IMR-90 (cell line): ENCODE results near the gene STRN4. TPM values are rescaled to one million over a fixed set of nuclear protein-coding genes. Genes with fewer than 3 reads are reported as not detected.
"Not testable (repeated sequence)": the region's sequence is repeated elsewhere in the genome, so short reads cannot be mapped to it uniquely, and the experiment has no call there.

ENCODE experiments used
- ATAC-seq: fragments of 200-7000 bp; cut with Tn5 transposase; 2 replicates; pipeline ENCODE4 v1.9.1; 2020; ENCODE audit warnings: low read depth, mild to moderate bottlenecking, moderate library complexity
- BruUV-seq: library from RNA; stranded (reverse); fragments of 400-500 nt; replicated peaks from 2 replicates; lab custom pipeline; 2021; lab: Mats Ljungman, UMichigan
- CTCF ChIA-PET: fragments of 300-600 bp; formaldehyde crosslinking; extraction: SDS; loops from one replicate; lab custom pipeline; 2021; ENCODE audit warnings: antibody characterized with exemption; lab: Yijun Ruan, JAX
- POLR2A ChIA-PET: fragments of 300-600 bp; sonication (Branson Sonifier 250); formaldehyde crosslinking; loops from one replicate; lab custom pipeline; 2022; ENCODE audit warnings: antibody characterized with exemption; ENCODE audit not compliant: unreplicated experiment; lab: Charles Lee
- DNase-seq: peaks from one replicate; pipeline ENCODE4 v3.0.0; 2013
- H2AFZ ChIP-seq: replicated peaks from 2 replicates; pipeline ENCODE3; 2013; ENCODE audit warnings: low read length, mild to moderate bottlenecking; ENCODE audit not compliant: poor library complexity
- H2AK5ac ChIP-seq: 2 replicates; pipeline ENCODE4 v1.6.1; 2013; ENCODE audit warnings: low read depth, low read length, inconsistent platforms
- H2AK9ac ChIP-seq: replicated peaks from 2 replicates; pipeline ENCODE3; 2013; ENCODE audit warnings: mild to moderate bottlenecking, low read depth, low read length, moderate library complexity; ENCODE audit not compliant: poor library complexity
- H2BK120ac ChIP-seq: 2 replicates; pipeline ENCODE4 v1.6.1; 2013; ENCODE audit warnings: low read depth, low read length, inconsistent platforms
- H2BK15ac ChIP-seq: 3 replicates; pipeline ENCODE4 v1.6.1; 2013; ENCODE audit warnings: low read depth, low read length, inconsistent platforms
- H2BK20ac ChIP-seq: 2 replicates; pipeline ENCODE4 v1.6.1; 2013; ENCODE audit warnings: low read depth, mild to moderate bottlenecking, inconsistent platforms, low read length, moderate library complexity
- H2BK5ac ChIP-seq: 2 replicates; pipeline ENCODE4 v1.6.1; 2013; ENCODE audit warnings: mild to moderate bottlenecking, low read depth, low read length, inconsistent platforms; ENCODE audit not compliant: poor library complexity, severe bottlenecking
- H3K14ac ChIP-seq: replicated peaks from 2 replicates; pipeline ENCODE4 v1.6.1; 2013; ENCODE audit warnings: low read depth, low read length, inconsistent platforms
- H3K18ac ChIP-seq: 2 replicates; pipeline ENCODE4 v1.6.1; 2013; ENCODE audit warnings: low read depth, low read length, control low read depth
- H3K23ac ChIP-seq: 2 replicates; pipeline ENCODE4 v1.6.1; 2013; ENCODE audit warnings: low read depth, low read length, inconsistent platforms
- H3K27ac ChIP-seq: 2 replicates; pipeline ENCODE4 v1.5.1; 2013; ENCODE audit warnings: mild to moderate bottlenecking, control low read depth, low read length; ENCODE audit not compliant: insufficient read depth
- H3K27me3 ChIP-seq: 2 replicates; pipeline ENCODE4 v1.6.1; 2013; ENCODE audit warnings: low read length; ENCODE audit not compliant: control insufficient read depth, insufficient read depth
- H3K36me3 ChIP-seq: 2 replicates; pipeline ENCODE4 v1.6.1; 2013; ENCODE audit warnings: low read length, mixed read lengths; ENCODE audit not compliant: control insufficient read depth, insufficient read depth
- H3K4ac ChIP-seq: 2 replicates; pipeline ENCODE4 v1.6.1; 2013; ENCODE audit warnings: low read depth, low read length, inconsistent platforms
- H3K4me1 ChIP-seq: 2 replicates; pipeline ENCODE4 v1.6.1; 2013; ENCODE audit warnings: low read length, mixed read lengths; ENCODE audit not compliant: control insufficient read depth, insufficient read depth
- H3K4me2 ChIP-seq: 2 replicates; pipeline ENCODE4 v1.6.1; 2013; ENCODE audit warnings: low read depth, mild to moderate bottlenecking, control low read depth, low read length, moderate library complexity
- H3K4me3 ChIP-seq: 2 replicates; pipeline ENCODE4 v1.5.1; 2013; ENCODE audit warnings: low read depth, mild to moderate bottlenecking, control low read depth, low read length, moderate library complexity; ENCODE audit not compliant: insufficient read depth
- H3K56ac ChIP-seq: 2 replicates; pipeline ENCODE4 v1.6.1; 2013; ENCODE audit warnings: low read length, inconsistent platforms; ENCODE audit not compliant: insufficient read depth; ENCODE audit errors: extremely low read depth
- H3K79me1 ChIP-seq, 2 experiments: 2 replicates each; pipeline ENCODE4 v1.6.1; 2013; ENCODE audit warnings: low read length in 2 of 2, inconsistent platforms in 1 of 2, low read depth in 1 of 2
- H3K9ac ChIP-seq: 2 replicates; pipeline ENCODE4 v1.6.1; 2013; ENCODE audit warnings: low read depth, low read length, control low read depth
- H3K9me1 ChIP-seq: 2 replicates; pipeline ENCODE4 v1.6.1; 2013; ENCODE audit warnings: low read length, inconsistent platforms; ENCODE audit not compliant: insufficient read depth
- H3K9me3 ChIP-seq: 2 replicates; pipeline ENCODE4 v1.6.1; 2013; ENCODE audit warnings: low read length; ENCODE audit not compliant: control insufficient read depth, insufficient read depth
- H4K20me1 ChIP-seq: 2 replicates; pipeline ENCODE4 v1.6.1; 2013; ENCODE audit warnings: low read length, inconsistent platforms; ENCODE audit not compliant: insufficient read depth
- H4K5ac ChIP-seq: 2 replicates; pipeline ENCODE4 v1.6.1; 2013; ENCODE audit warnings: mild to moderate bottlenecking, low read depth, low read length, control low read depth
- H4K8ac ChIP-seq, 2 experiments: 2 replicates each; pipeline ENCODE4 v1.6.1; 2013; ENCODE audit warnings: low read depth in 2 of 2, low read length in 2 of 2, control low read depth in 1 of 2, inconsistent platforms in 1 of 2
- H4K91ac ChIP-seq: 2 replicates; pipeline ENCODE4 v1.6.1; 2013; ENCODE audit warnings: low read depth, low read length, inconsistent platforms; ENCODE audit not compliant: insufficient read depth
- WGBS, 2 experiments: methylation state at CpG; one replicate each; pipeline versions ENCODE4 v1.1.5 to v1.1.7; 2013; ENCODE audit warnings: missing lambda C conversion rate in 2 of 2; ENCODE audit not compliant: insufficient read length in 1 of 2; ENCODE audit errors: extremely low coverage in 2 of 2; 5-methylcytosine and 5-hydroxymethylcytosine counted together
- dilution Hi-C: fragments of 300-500 bp; cut with HindIII; formaldehyde crosslinking; loops from one replicate; pipeline ENCODE4 v1.14.3; 2018; ENCODE audit warnings: low sequenced_read_pairs; ENCODE audit not compliant: unreplicated experiment
- in situ Hi-C: fragments of 300-500 bp; cut with MboI; formaldehyde crosslinking; loops from 3 replicates; pipeline ENCODE4 v1.14.3; 2019; ENCODE audit warnings: low sequenced_read_pairs, inconsistent platforms, mixed read lengths
- intact Hi-C: fragments of 100-400 bp; cut with micrococcal nuclease; formaldehyde crosslinking; loops from 2 replicates; pipeline ENCODE4 v1.10.0; 2022
- polyA plus RNA-seq, 3 experiments: library from polyadenylated mRNA; depleted of rRNA; stranded (reverse); fragments of >200 nt; gene quantifications; 2 replicates each; pipeline ENCODE4 v1.2.3, GENCODE V29; 2012; ENCODE audit warnings: low replicate concordance in 1 of 3
- total RNA-seq: library from RNA; depleted of rRNA; stranded (reverse); fragments of >200 nt; gene quantifications from 2 replicates; pipeline ENCODE4 v1.2.3, GENCODE V29; 2012

STRN4 gene
- total and polyA plus RNA-seq, 2 of the 4 experiments (the other 2 are of a cell fraction), result 36.7 to 112 TPM

- H3K9ac ChIP-seq, dilution Hi-C loops, H2AFZ ChIP-seq, H3K56ac ChIP-seq, BruUV-seq, H3K14ac ChIP-seq, POLR2A ChIA-PET, CTCF ChIA-PET, H3K4me3 ChIP-seq, H3K4me2 ChIP-seq, H4K8ac ChIP-seq, H3K23ac ChIP-seq, H3K9me1 ChIP-seq, ATAC-seq, in situ Hi-C loops, H3K4me1 ChIP-seq, H2AK9ac ChIP-seq, H2BK15ac ChIP-seq, H3K27me3 ChIP-seq, H3K9me3 ChIP-seq: not testable (repeated sequence)
- Histone ChIP-seq H4K5ac (peak overlapping the region; percentile 19; the same call in 1 of the 2 replicates), H3K36me3 (peaks cover 13% of the 10 kb centered on the region), H3K18ac (peak overlapping the region; percentile 58; the same call in 1 of the 2 replicates), H3K27ac (peak overlapping the region; percentile 68; the same call in 1 of the 2 replicates), H2AK5ac (peak overlapping the region; percentile 79; the same call in 1 of the 2 replicates), H2BK5ac (peak overlapping the region; percentile 9), H3K79me1 (peaks cover 4 to 22% of the 10 kb centered on the region in 2 experiments; a peak in 2 of 4 replicates), H2BK120ac (0 out of 2 replicates have a peak overlapping the region, but pooled peaks have one; percentile 19), H4K91ac (peak overlapping the region; percentile 29; the same call in 1 of the 2 replicates), H2BK20ac (peak overlapping the region; percentile 18; the same call in 1 of the 2 replicates), H4K20me1 (peaks cover 17% of the 10 kb centered on the region), H3K4ac (peak overlapping the region; percentile 54; the same call in 1 of the 2 replicates)
- intact Hi-C loops, result loop anchor here (1.0 kb wide), 1 partner anchor 23 kb away; no protein-coding TSS in a partner anchor
- peak; percentile 45 for DNase-seq
- WGBS, 2 experiments, result no CpG with 5 or more reads among the region's 4 CpGs
These were observed 14.6 kb upstream of the STRN4 start for GRCh38 chr19:46760897-46761296.
